GM12878 (cell line): Measurements from ENCODE around the gene SMAD5. TPM values are rescaled to one million over a fixed set of nuclear protein-coding genes. Genes with fewer than 3 reads are reported as not detected.

Source experiments
- ATAC-seq: fragments of 200-7000 bp; cut with Tn5 transposase; 3 replicates; pipeline ENCODE4 v1.9.1; 2020; ENCODE audit warnings: mild to moderate bottlenecking, moderate library complexity
- BruUV-seq: library from RNA; stranded (reverse); fragments of 400-500 nt; replicated peaks from 2 replicates; lab custom pipeline; 2021; lab: Mats Ljungman, UMichigan
- CTCF ChIA-PET: fragments of 300-600 bp; sonication (Branson Sonifier 250); formaldehyde crosslinking; extraction: SDS; loops from one replicate; lab custom pipeline; 2021; ENCODE audit warnings: inconsistent platforms; lab: Yijun Ruan, JAX
- POLR2A ChIA-PET: fragments of 350-600 bp; formaldehyde crosslinking; extraction: SDS; loops from one replicate; lab custom pipeline; 2021; ENCODE audit warnings: inconsistent platforms; lab: Charles Lee
- RAD21 ChIA-PET: fragments of 300-600 bp; sonication (Branson Sonifier 250); formaldehyde crosslinking; loops from one replicate; lab custom pipeline; 2023; ENCODE audit warnings: antibody characterized with exemption; ENCODE audit not compliant: unreplicated experiment; lab: Charles Lee
- SMC1A ChIA-PET: fragments of 300-600 bp; sonication (Branson Sonifier 250); formaldehyde crosslinking; loops from one replicate; lab custom pipeline; 2023; ENCODE audit not compliant: unreplicated experiment, uncharacterized antibody; lab: Charles Lee
- DNase-seq: peaks from one replicate; pipeline ENCODE4 v3.0.0-alpha.2; 2011; ENCODE audit warnings: low read depth, low spot score
- FAIRE-seq: peaks from 3 replicates; lab custom pipeline; 2011; peaks lifted over from hg19 to GRCh38; lab: Jason Lieb, UNC
- H2AFZ ChIP-seq: 2 replicates; pipeline ENCODE4 v1.6.0; 2011; ENCODE audit warnings: low read depth, low read length, control low read depth; ENCODE audit not compliant: control insufficient read depth
- H3K27ac ChIP-seq: 2 replicates; pipeline ENCODE4 v1.5.1; 2011; ENCODE audit warnings: control low read depth; ENCODE audit not compliant: control insufficient read depth, insufficient read depth
- H3K27me3 ChIP-seq, 2 experiments: replicated peaks in 1 of 2; 2 replicates each; pipeline versions ENCODE4 v1.6.0 to v1.6.1; 2011; ENCODE audit warnings: low read length in 1 of 2; ENCODE audit not compliant: control insufficient read depth in 2 of 2, insufficient read depth in 2 of 2
- H3K36me3 ChIP-seq, 2 experiments: 2 replicates each; pipeline ENCODE4 v1.5.1; 2011; ENCODE audit warnings: low read length in 1 of 2; ENCODE audit not compliant: control insufficient read depth in 2 of 2, insufficient read depth in 2 of 2
- H3K4me1 ChIP-seq: 2 replicates; pipeline ENCODE4 v1.6.1; 2011; ENCODE audit warnings: mild to moderate bottlenecking, low read length, moderate library complexity, mixed read lengths; ENCODE audit not compliant: control insufficient read depth, insufficient read depth
- H3K4me2 ChIP-seq: 2 replicates; pipeline ENCODE4 v1.6.0; 2011; ENCODE audit warnings: control low read depth; ENCODE audit not compliant: control insufficient read depth, insufficient read depth
- H3K4me3 ChIP-seq: fragments of 200-600 bp; sonication (generic); 2 replicates; pipeline ENCODE4 v1.5.1; 2016
- H3K79me2 ChIP-seq: 2 replicates; pipeline ENCODE4 v1.6.0; 2011; ENCODE audit warnings: low read length; ENCODE audit not compliant: control insufficient read depth, insufficient read depth
- H3K9ac ChIP-seq: 2 replicates; pipeline ENCODE4 v1.8.0; 2011; ENCODE audit warnings: low read length, control low read depth, mixed read lengths; ENCODE audit not compliant: control insufficient read depth, insufficient read depth
- H3K9me3 ChIP-seq: replicated peaks from 3 replicates; pipeline ENCODE4 v1.5.1; 2011; ENCODE audit warnings: mild to moderate bottlenecking, low read length; ENCODE audit not compliant: control insufficient read depth, insufficient read depth
- H4K20me1 ChIP-seq: 2 replicates; pipeline ENCODE4 v1.6.0; 2011; ENCODE audit not compliant: control insufficient read depth, insufficient read depth
- BMI1 ChIP-seq: fragments of 450-650 bp; IDR thresholded peaks from 2 replicates; pipeline ENCODE4 v1.6.1; 2016; ENCODE audit warnings: mild to moderate bottlenecking, moderate library complexity, borderline replicate concordance
- CBFB ChIP-seq: IDR thresholded peaks from 2 replicates; pipeline ENCODE4 v1.6.1; 2016; ENCODE audit warnings: antibody characterized with exemption, low read depth
- CBX5 ChIP-seq: sonication (generic); IDR thresholded peaks from 2 replicates; pipeline ENCODE4 v1.6.1; 2016; ENCODE audit warnings: low read depth, moderate library complexity, mild to moderate bottlenecking, inconsistent platforms
- CHD4 ChIP-seq: fragments of 200-600 bp; sonication (generic); IDR thresholded peaks from 2 replicates; pipeline ENCODE4 v1.6.1; 2016; ENCODE audit warnings: mild to moderate bottlenecking
- EZH2 ChIP-seq: IDR thresholded peaks from 2 replicates; pipeline ENCODE4 v1.6.1; 2012; ENCODE audit warnings: low read depth, mild to moderate bottlenecking, control low read depth, inconsistent platforms, low read length, borderline replicate concordance; ENCODE audit not compliant: control insufficient read depth
- FOXK2 ChIP-seq: fragments of 450-650 bp; IDR thresholded peaks from 2 replicates; pipeline ENCODE4 v1.6.1; 2017; ENCODE audit warnings: mild to moderate bottlenecking, moderate library complexity
- KAT2A ChIP-seq: conservative IDR thresholded peaks from 2 replicates; pipeline ENCODE4 v1.6.1; 2011; ENCODE audit warnings: low read depth, low read length; ENCODE audit not compliant: control insufficient read depth
- POLR2AphosphoS2 ChIP-seq: IDR thresholded peaks from 2 replicates; pipeline ENCODE4 v1.6.1; 2011; ENCODE audit warnings: low read depth, mild to moderate bottlenecking, low read length, improper control_type of control experiment, moderate library complexity
- YY1 ChIP-seq: IDR thresholded peaks from 2 replicates; pipeline ENCODE4 v1.6.1; 2011; ENCODE audit warnings: low read depth, mild to moderate bottlenecking, low read length
- WGBS: methylation state at CpG from one replicate; pipeline ENCODE4 v1.1.6; 2016; ENCODE audit warnings: low lambda C conversion rate; ENCODE audit not compliant: insufficient replicate concordance, insufficient coverage; ENCODE audit errors: missing lambda C conversion rate; 5-methylcytosine and 5-hydroxymethylcytosine counted together
- in situ Hi-C: fragments of 300-500 bp; cut with MboI; formaldehyde crosslinking; loops from 9 replicates; pipeline ENCODE4 v1.14.3; 2018; ENCODE audit warnings: mixed read lengths
- intact Hi-C: fragments of 100-400 bp; cut with micrococcal nuclease; formaldehyde crosslinking; loops from one replicate; pipeline ENCODE4 v1.14.2; 2022; ENCODE audit not compliant: unreplicated experiment
- polyA plus RNA-seq, 11 experiments: library from polyadenylated mRNA; depleted of rRNA in 4 of 11; unstranded in 6 of 11; stranded (reverse) in 5 of 11; fragments of >200 nt; fragmentation: Nextera tagmentation in 4 of 11; fragmentation: Illumina TruSeq in 1 of 11; extraction: Ambion mirVana in 4 of 11; extraction: Trizol in 1 of 11; gene quantifications; 1 replicate in 1 of 11; 2 replicates in 10 of 11; pipeline versions ENCODE4 v1.2.1 to v1.2.3, GENCODE V29; 2011 to 2016; ENCODE audit warnings: inconsistent platforms in 2 of 11, missing spikeins in 2 of 11, low read depth in 1 of 11
- total RNA-seq, 4 experiments: library from RNA; depleted of rRNA in 3 of 4; stranded (reverse); fragments of >200 nt in 3 of 4; fragmentation: Illumina TruSeq in 1 of 4; extraction: Trizol in 1 of 4; gene quantifications; 2 replicates each; pipeline versions ENCODE4 v1.2.1 to v1.2.3, GENCODE V29; 2013 to 2021
- TF ChIP-seq, protein P1 (sequence below): IDR thresholded peaks from 2 replicates; pipeline ENCODE4 v1.6.1; 2011; ENCODE audit warnings: low read depth, low read length, improper control_type of control experiment, borderline replicate concordance
- TF ChIP-seq, protein P2 (sequence below): fragments of 450-650 bp; IDR thresholded peaks from 2 replicates; pipeline ENCODE4 v1.6.1; 2016; ENCODE audit warnings: mild to moderate bottlenecking, moderate library complexity, borderline replicate concordance
- TF ChIP-seq, protein P3 (sequence below): fragments of 450-650 bp; IDR thresholded peaks from 2 replicates; pipeline ENCODE4 v1.6.1; 2017; ENCODE audit warnings: borderline replicate concordance
- TF ChIP-seq, protein P4 (sequence below): IDR thresholded peaks from 2 replicates; pipeline ENCODE4 v1.6.1; 2011; ENCODE audit warnings: mild to moderate bottlenecking, low read depth, low read length, moderate library complexity; ENCODE audit not compliant: insufficient replicate concordance
- TF ChIP-seq, protein P5 (sequence below): fragments of 450-650 bp; IDR thresholded peaks from 2 replicates; pipeline ENCODE4 v1.6.1; 2017; ENCODE audit warnings: antibody characterized with exemption, mild to moderate bottlenecking, moderate library complexity

Gene SMAD5
- total and polyA plus RNA-seq, 10 of the 15 experiments (the other 5 are each of a cell fraction or from before 2014, with no cell fraction given) = 3.6 to 40.6 (median 11.7) TPM

DNA sequence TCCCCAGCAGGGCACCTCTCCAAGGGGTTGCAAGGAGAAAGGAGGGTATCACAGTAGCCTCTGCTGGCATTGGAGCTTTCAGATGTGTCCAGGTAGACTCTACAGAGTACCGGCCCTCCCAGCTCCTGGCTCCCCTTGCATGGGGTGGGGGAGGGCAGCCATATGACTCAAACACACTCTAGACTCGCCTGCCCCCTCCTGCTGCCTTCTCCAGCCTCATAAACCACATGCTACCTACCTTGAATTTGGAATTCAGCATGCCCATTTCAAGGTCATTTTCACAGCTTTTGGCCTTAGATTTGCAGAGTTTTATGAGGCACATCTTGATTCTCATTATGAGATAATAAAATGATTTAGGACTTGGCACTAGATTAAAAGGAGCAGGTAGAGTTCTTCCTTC is 93.2 kb downstream of the SMAD5 start:
- H3K27ac ChIP-seq = no peak overlapping the region
- H3K4me2 ChIP-seq = no peak overlapping the region
- H3K9me3 ChIP-seq = no peaks in the 10 kb centered on the region; the same call in 2 of the 3 replicates
- no peak for FAIRE-seq
- H3K9ac ChIP-seq = no peak overlapping the region
- ChIA-PET SMC1A (interaction anchor here (1.4 to 2.1 kb wide), 2 partner anchors 10 to 17 kb away, joined by 4 to 7 read pairs; no protein-coding TSS in a partner anchor), CTCF (no interaction called here), RAD21 (interaction anchor here (0.9 to 1.0 kb wide), 2 partner anchors 16 to 152 kb away, joined by 3 read pairs; no protein-coding TSS in a partner anchor), POLR2A (no interaction called here)
- DNase-seq = no peak
- H3K79me2 ChIP-seq = no peaks in the 10 kb centered on the region
- no TSS peak for BruUV-seq
- intact Hi-C loops (no loop called here), in situ Hi-C loops (no loop called here)
- H4K20me1 ChIP-seq = no peaks in the 10 kb centered on the region
- H3K4me3 ChIP-seq = no peak overlapping the region
- no peaks in the 10 kb centered on the region for H3K36me3 ChIP-seq
- H2AFZ ChIP-seq = no peak overlapping the region
- H3K27me3 ChIP-seq = no peaks in the 10 kb centered on the region
- no peak for ATAC-seq
- no peaks in the 10 kb centered on the region for H3K4me1 ChIP-seq
- WGBS = 0% methylated on average over 2 of the region's 2 CpGs
- TF ChIP-seq, protein P1, sequence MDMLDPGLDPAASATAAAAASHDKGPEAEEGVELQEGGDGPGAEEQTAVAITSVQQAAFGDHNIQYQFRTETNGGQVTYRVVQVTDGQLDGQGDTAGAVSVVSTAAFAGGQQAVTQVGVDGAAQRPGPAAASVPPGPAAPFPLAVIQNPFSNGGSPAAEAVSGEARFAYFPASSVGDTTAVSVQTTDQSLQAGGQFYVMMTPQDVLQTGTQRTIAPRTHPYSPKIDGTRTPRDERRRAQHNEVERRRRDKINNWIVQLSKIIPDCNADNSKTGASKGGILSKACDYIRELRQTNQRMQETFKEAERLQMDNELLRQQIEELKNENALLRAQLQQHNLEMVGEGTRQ = no peak
- no peak for TF ChIP-seq CBFB
- TF ChIP-seq CHD4 = no peak
- no peak for TF ChIP-seq FOXK2
- no peak for TF ChIP-seq YY1
- TF ChIP-seq, protein P2, sequence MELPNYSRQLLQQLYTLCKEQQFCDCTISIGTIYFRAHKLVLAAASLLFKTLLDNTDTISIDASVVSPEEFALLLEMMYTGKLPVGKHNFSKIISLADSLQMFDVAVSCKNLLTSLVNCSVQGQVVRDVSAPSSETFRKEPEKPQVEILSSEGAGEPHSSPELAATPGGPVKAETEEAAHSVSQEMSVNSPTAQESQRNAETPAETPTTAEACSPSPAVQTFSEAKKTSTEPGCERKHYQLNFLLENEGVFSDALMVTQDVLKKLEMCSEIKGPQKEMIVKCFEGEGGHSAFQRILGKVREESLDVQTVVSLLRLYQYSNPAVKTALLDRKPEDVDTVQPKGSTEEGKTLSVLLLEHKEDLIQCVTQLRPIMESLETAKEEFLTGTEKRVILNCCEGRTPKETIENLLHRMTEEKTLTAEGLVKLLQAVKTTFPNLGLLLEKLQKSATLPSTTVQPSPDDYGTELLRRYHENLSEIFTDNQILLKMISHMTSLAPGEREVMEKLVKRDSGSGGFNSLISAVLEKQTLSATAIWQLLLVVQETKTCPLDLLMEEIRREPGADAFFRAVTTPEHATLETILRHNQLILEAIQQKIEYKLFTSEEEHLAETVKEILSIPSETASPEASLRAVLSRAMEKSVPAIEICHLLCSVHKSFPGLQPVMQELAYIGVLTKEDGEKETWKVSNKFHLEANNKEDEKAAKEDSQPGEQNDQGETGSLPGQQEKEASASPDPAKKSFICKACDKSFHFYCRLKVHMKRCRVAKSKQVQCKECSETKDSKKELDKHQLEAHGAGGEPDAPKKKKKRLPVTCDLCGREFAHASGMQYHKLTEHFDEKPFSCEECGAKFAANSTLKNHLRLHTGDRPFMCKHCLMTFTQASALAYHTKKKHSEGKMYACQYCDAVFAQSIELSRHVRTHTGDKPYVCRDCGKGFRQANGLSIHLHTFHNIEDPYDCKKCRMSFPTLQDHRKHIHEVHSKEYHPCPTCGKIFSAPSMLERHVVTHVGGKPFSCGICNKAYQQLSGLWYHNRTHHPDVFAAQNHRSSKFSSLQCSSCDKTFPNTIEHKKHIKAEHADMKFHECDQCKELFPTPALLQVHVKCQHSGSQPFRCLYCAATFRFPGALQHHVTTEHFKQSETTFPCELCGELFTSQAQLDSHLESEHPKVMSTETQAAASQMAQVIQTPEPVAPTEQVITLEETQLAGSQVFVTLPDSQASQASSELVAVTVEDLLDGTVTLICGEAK = no peak
- TF ChIP-seq, protein P3, sequence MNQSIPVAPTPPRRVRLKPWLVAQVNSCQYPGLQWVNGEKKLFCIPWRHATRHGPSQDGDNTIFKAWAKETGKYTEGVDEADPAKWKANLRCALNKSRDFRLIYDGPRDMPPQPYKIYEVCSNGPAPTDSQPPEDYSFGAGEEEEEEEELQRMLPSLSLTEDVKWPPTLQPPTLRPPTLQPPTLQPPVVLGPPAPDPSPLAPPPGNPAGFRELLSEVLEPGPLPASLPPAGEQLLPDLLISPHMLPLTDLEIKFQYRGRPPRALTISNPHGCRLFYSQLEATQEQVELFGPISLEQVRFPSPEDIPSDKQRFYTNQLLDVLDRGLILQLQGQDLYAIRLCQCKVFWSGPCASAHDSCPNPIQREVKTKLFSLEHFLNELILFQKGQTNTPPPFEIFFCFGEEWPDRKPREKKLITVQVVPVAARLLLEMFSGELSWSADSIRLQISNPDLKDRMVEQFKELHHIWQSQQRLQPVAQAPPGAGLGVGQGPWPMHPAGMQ = no peak
- TF ChIP-seq CBX5 = no peak
- TF ChIP-seq BMI1 = no peak
- TF ChIP-seq, protein P4, sequence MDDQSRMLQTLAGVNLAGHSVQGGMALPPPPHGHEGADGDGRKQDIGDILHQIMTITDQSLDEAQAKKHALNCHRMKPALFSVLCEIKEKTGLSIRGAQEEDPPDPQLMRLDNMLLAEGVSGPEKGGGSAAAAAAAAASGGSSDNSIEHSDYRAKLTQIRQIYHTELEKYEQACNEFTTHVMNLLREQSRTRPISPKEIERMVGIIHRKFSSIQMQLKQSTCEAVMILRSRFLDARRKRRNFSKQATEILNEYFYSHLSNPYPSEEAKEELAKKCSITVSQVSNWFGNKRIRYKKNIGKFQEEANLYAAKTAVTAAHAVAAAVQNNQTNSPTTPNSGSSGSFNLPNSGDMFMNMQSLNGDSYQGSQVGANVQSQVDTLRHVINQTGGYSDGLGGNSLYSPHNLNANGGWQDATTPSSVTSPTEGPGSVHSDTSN = no peak
- no peak for TF ChIP-seq EZH2
- TF ChIP-seq POLR2AphosphoS2 = no peak
- TF ChIP-seq KAT2A = no peak
- TF ChIP-seq, protein P5, sequence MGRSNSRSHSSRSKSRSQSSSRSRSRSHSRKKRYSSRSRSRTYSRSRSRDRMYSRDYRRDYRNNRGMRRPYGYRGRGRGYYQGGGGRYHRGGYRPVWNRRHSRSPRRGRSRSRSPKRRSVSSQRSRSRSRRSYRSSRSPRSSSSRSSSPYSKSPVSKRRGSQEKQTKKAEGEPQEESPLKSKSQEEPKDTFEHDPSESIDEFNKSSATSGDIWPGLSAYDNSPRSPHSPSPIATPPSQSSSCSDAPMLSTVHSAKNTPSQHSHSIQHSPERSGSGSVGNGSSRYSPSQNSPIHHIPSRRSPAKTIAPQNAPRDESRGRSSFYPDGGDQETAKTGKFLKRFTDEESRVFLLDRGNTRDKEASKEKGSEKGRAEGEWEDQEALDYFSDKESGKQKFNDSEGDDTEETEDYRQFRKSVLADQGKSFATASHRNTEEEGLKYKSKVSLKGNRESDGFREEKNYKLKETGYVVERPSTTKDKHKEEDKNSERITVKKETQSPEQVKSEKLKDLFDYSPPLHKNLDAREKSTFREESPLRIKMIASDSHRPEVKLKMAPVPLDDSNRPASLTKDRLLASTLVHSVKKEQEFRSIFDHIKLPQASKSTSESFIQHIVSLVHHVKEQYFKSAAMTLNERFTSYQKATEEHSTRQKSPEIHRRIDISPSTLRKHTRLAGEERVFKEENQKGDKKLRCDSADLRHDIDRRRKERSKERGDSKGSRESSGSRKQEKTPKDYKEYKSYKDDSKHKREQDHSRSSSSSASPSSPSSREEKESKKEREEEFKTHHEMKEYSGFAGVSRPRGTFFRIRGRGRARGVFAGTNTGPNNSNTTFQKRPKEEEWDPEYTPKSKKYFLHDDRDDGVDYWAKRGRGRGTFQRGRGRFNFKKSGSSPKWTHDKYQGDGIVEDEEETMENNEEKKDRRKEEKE = no peak
